ENCODE results near the gene OSBPL7.

The OSBPL7 gene

DNA sequence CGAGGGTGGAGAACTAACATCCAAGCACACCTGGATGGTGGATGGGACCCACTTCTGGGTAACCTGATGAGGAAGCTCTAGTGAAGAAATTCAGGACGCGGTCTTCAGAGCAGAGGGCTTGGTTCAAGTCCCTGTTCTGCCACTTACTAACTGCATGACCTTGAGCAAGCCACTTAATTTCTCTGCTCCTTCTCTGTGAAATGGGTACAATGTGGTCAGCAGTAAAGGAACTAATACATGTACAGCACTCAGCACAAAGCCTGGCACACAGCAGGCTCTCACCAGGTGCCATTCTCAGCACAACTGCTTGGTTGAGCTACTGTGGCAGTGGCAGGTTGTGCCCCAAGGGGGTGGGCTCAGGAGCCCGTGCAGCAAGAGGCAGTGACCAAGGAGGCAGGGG lies 1.9 kb upstream of the OSBPL7 start:
- FAIRE-seq = no peak
- DNase-seq (ENCODE audit: insufficient read length, low spot score) = no peak
- TF ChIP-seq, protein P1, sequence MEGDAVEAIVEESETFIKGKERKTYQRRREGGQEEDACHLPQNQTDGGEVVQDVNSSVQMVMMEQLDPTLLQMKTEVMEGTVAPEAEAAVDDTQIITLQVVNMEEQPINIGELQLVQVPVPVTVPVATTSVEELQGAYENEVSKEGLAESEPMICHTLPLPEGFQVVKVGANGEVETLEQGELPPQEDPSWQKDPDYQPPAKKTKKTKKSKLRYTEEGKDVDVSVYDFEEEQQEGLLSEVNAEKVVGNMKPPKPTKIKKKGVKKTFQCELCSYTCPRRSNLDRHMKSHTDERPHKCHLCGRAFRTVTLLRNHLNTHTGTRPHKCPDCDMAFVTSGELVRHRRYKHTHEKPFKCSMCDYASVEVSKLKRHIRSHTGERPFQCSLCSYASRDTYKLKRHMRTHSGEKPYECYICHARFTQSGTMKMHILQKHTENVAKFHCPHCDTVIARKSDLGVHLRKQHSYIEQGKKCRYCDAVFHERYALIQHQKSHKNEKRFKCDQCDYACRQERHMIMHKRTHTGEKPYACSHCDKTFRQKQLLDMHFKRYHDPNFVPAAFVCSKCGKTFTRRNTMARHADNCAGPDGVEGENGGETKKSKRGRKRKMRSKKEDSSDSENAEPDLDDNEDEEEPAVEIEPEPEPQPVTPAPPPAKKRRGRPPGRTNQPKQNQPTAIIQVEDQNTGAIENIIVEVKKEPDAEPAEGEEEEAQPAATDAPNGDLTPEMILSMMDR (IDR thresholded peaks at IDR 0.05; ENCODE audit: insufficient read depth, missing control alignments) = no peak

DNA sequence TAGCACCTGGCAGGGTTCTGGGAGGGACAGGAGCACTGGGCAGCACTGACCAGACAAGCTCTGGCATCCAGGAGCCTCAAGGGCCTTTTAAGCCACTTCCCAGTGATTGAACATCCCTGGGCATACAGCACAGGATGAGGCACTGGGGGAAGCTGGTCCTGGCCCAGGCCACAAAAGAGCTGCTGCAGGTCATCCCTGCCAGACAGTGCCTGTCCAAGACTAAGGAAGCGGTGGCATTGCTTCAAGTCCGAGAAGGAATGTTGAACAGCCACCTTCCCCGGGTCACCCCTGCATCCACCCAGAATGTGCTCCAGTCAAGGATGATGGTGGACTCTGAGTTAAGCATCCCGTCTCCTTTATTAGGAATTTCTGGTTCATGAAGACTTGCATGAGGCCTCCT lies 1.2 kb upstream of the OSBPL7 start:
- TF ChIP-seq, protein P1 (IDR thresholded peaks at IDR 0.05; ENCODE audit: insufficient read depth, missing control alignments) = no peak
- DNase-seq (ENCODE audit: insufficient read length, low spot score) (no peak), FAIRE-seq (no peak)

DNA sequence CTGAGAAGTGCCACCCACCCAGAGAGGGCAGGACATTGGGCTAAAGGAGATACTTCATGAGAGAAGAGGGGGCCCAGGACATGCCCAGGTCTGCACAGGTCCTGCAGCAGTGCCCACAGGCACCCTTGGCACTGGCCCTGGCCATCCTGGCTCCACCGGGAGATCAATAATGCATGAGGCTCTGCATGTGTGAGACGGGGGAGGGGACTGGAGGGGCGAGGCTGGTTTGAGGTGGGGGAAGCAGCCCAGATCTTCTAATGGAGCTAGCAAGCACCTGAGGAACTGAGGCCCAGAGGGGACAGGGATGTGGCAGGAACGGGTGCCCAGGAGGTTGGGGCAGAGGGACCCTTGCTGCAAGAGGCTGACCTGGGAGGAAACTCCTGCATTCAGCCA lies 567 bp downstream of the OSBPL7 start:
- no peak for FAIRE-seq
- TF ChIP-seq, protein P1 (IDR thresholded peaks at IDR 0.05; ENCODE audit: insufficient read depth, missing control alignments) = no peak
- DNase-seq (ENCODE audit: insufficient read length, low spot score) = no peak

DNA sequence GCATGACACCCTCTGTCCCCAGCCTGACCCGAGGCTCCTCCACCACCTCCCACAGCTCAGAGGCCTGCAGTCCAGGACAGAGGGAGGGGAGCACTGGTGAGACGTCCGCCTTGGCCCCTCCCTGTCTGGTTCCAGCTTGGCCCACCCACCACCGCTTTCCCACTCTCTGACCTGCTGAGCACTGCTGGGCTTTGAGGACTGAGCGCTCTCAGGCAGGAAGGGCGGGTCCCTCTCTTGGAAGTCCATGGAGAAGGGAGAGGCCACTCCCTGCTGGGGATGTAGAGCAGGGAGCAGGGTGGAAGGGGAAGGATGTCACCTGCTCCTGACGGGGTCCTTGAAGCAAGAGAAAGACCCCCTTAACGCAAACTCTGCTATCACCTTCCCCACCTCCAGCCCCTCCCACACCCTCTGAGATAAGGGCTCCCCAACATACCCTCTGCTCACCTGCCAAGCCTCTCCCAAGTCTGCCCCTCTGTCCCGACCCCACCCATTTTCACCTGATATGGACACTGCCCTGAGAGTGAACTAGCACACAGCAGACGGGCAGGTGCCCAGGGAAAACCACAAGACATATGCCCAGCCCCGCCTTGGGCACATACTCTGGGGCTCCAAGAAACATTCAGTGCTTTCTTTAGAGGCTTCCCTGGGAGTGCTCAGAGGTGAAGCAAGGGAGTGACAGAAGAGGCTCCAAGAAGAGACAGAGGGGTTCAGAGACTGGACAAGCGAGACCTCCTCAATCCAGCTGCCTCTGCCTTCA lies 1.4 kb downstream of the OSBPL7 start:
- no peak for DNase-seq (ENCODE audit: insufficient read length, low spot score)
- TF ChIP-seq, protein P1 (IDR thresholded peaks at IDR 0.05; ENCODE audit: insufficient read depth, missing control alignments) = no peak
- no peak for FAIRE-seq

DNA sequence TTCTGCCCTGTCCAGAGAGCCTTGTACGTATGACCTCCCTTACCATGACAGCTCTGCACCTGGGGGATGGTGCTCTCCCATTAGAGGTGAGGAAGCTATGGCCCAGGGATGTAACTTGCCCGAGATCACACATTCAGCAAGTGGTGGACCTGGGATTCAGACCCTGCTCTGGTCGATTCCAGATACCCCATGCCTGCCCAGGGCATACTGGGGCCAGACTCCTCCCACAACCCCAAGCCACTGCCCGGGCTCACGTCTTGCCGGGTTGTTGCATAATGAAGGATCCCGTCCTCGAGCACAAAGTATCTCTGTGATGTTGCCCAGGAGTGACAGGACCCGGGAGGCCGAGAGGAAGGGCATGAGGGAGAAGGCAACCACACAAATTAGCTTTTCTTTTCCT lies 2.1 kb downstream of the OSBPL7 start:
- TF ChIP-seq, protein P1 (IDR thresholded peaks at IDR 0.05; ENCODE audit: insufficient read depth, missing control alignments) = no peak
- FAIRE-seq (no peak), DNase-seq (ENCODE audit: insufficient read length, low spot score) (no peak)

DNA sequence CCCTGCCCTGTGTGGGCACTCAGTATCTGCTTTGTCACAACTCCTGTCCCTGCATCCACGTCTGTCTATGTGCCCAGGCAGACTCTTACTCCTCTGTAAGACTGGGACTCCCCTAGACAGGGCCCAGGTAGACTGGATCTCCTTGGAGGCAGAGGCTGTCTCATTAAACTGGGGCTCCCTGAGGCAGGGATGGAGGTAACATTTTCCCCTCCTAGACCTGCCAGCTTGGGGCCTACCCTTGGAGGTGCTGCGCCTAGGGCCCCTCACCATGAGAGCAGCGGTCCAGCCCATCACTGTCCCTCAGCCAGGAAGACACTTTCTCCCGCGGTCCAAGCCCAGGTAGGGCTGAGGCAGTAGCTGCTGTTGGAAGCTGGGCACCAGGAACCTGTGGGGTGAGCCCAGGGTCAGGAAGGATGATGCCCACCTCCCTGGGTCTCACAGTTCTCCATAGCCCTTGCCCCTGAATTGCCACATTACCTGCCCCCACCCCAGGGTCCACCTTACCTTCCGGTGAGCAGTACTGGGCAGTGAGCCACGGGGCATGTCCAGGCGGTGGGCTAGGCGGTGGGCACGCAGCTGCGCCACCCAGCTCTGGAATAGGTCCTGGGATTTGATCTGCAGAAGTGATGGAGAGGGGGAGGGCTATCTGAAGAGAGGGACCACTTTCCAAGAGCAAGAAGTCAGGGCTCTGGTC lies 3.4 kb downstream of the OSBPL7 start:
- FAIRE-seq (no peak), DNase-seq (ENCODE audit: insufficient read length, low spot score) (no peak)
- TF ChIP-seq, protein P1 (IDR thresholded peaks at IDR 0.05; ENCODE audit: insufficient read depth, missing control alignments) = no peak

DNA sequence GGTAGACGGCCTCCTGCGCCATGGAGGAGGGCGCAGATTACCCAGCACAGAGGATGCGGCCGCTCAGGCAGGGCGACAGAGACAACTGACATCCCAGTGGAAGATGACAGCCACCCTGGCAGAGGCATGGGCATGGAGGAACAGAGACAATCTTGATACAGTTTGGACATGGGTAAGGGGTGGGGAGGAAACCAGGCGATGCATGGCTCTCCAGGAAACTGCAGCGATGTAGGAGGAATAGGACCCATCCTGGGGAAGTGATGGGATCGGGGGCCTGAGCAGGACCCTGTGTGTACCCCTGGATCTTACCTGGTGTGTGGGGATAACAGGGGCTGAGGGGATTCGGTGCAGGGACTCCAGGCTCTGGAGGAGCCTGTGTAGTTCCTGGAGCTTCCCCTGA lies 4.6 kb downstream of the OSBPL7 start:
- TF ChIP-seq, protein P1 (IDR thresholded peaks at IDR 0.05; ENCODE audit: insufficient read depth, missing control alignments) = no peak
- DNase-seq (ENCODE audit: insufficient read length, low spot score) (no peak), FAIRE-seq (no peak)
